K562 (cell line): Measurements from ENCODE around the gene DKK3. TPM values are rescaled to one million over a fixed set of nuclear protein-coding genes. Genes with fewer than 3 reads are reported as not detected.
A peak's percentile ranks its signal among the peaks of the same experiment; 100 is the strongest.

ENCODE experiments used
- ATAC-seq: fragments of 200-7000 bp; cut with Tn5 transposase; 3 replicates; pipeline ENCODE4 v1.9.1; 2020; ENCODE audit warnings: moderate library complexity
- BruUV-seq: library from RNA; stranded (reverse); fragments of 400-500 nt; replicated peaks from 2 replicates; lab custom pipeline; 2021; lab: Mats Ljungman, UMichigan
- CTCF ChIA-PET: fragments of 300-600 bp; formaldehyde crosslinking; extraction: SDS; loops from one replicate; lab custom pipeline; 2021; ENCODE audit warnings: low intra/inter-chr PET ratio; lab: Yijun Ruan, JAX
- POLR2A ChIA-PET: fragments of 300-600, 350-650 bp; sonication (Branson Sonifier 250); formaldehyde crosslinking; extraction: SDS; loops from one replicate; lab custom pipeline; 2021; ENCODE audit warnings: antibody characterized with exemption, inconsistent platforms; lab: Yijun Ruan, JAX
- DNase-seq, 4 experiments: peaks; one replicate each; pipeline versions ENCODE4 v3.0.0 to v3.0.0-alpha.2; 2011 to 2018; ENCODE audit warnings: low spot score in 3 of 4, mixed read lengths in 3 of 4; ENCODE audit errors: extremely low read depth in 1 of 4
- FAIRE-seq: peaks from 2 replicates; lab custom pipeline; 2011; peaks lifted over from hg19 to GRCh38; lab: Jason Lieb, UNC
- H2AFZ ChIP-seq: 2 replicates; pipeline ENCODE4 v1.6.0; 2011; ENCODE audit warnings: low read depth, low read length, control low read depth, inconsistent platforms
- H3K27ac ChIP-seq: fragments of 200-600 bp; 3 replicates; pipeline ENCODE4 v1.8.0; 2011; ENCODE audit warnings: low read depth, mild to moderate bottlenecking, control low read depth, inconsistent platforms, low read length, moderate library complexity, mixed read lengths; ENCODE audit errors: extremely low read depth
- H3K27me3 ChIP-seq, 2 experiments: fragments of 300-600 bp in 1 of 2; 2 replicates in 1 of 2; 3 replicates in 1 of 2; pipeline versions ENCODE4 v1.6.0 to v1.8.0; 2011; ENCODE audit warnings: inconsistent platforms in 2 of 2, low read length in 2 of 2, mild to moderate bottlenecking in 1 of 2, mixed read lengths in 1 of 2, moderate library complexity in 1 of 2; ENCODE audit not compliant: control insufficient read depth in 2 of 2, insufficient read depth in 2 of 2
- H3K36me3 ChIP-seq: fragments of 300-600 bp; 3 replicates; pipeline ENCODE4 v1.8.0; 2011; ENCODE audit warnings: mild to moderate bottlenecking, low read length, inconsistent platforms; ENCODE audit not compliant: control insufficient read depth, insufficient read depth
- H3K4me1 ChIP-seq, 2 experiments: fragments of 200-600 bp in 1 of 2; replicated peaks in 1 of 2; 2 replicates in 1 of 2; 3 replicates in 1 of 2; pipeline versions ENCODE4 v1.5.1 to v1.8.0; 2011; ENCODE audit warnings: inconsistent platforms in 2 of 2, low read length in 2 of 2, mild to moderate bottlenecking in 1 of 2, mixed read lengths in 1 of 2, moderate library complexity in 1 of 2; ENCODE audit not compliant: control insufficient read depth in 2 of 2, insufficient read depth in 2 of 2
- H3K4me2 ChIP-seq: 2 replicates; pipeline ENCODE4 v1.6.1; 2011; ENCODE audit warnings: low read length, control low read depth, inconsistent platforms, mixed read lengths; ENCODE audit not compliant: insufficient read depth
- H3K4me3 ChIP-seq: fragments of 200-600 bp; sonication (generic), shearing (Covaris generic); 2 replicates; pipeline ENCODE4 v1.5.1; 2016; ENCODE audit warnings: control low read depth, inconsistent platforms
- H3K79me2 ChIP-seq: fragments of 200-600 bp; 3 replicates; pipeline ENCODE4 v1.8.0; 2011; ENCODE audit warnings: low read length, inconsistent platforms; ENCODE audit not compliant: control insufficient read depth, insufficient read depth
- H3K9ac ChIP-seq, 2 experiments: 2 replicates each; pipeline versions ENCODE4 v1.6.0 to v1.6.1; 2011; ENCODE audit warnings: low read depth in 2 of 2, low read length in 2 of 2, control low read depth in 1 of 2, inconsistent platforms in 1 of 2, mild to moderate bottlenecking in 1 of 2, mixed read lengths in 1 of 2; ENCODE audit not compliant: insufficient read depth in 1 of 2
- H3K9me1 ChIP-seq: one replicate; pipeline ENCODE4 v1.6.0; 2011; ENCODE audit warnings: inconsistent platforms, mild to moderate bottlenecking, low read length, moderate library complexity; ENCODE audit not compliant: control insufficient read depth, insufficient read depth
- H3K9me3 ChIP-seq: replicated peaks from 2 replicates; pipeline ENCODE4 v1.5.1; 2011; ENCODE audit warnings: low read depth, low read length, inconsistent platforms; ENCODE audit not compliant: control insufficient read depth, insufficient read depth
- H4K20me1 ChIP-seq: replicated peaks from 2 replicates; pipeline ENCODE4 v1.6.1; 2011; ENCODE audit warnings: low read length, inconsistent platforms, mixed read lengths; ENCODE audit not compliant: control insufficient read depth, insufficient read depth
- CBFA2T3 ChIP-seq: fragments of 450-650 bp; IDR thresholded peaks from 2 replicates; pipeline ENCODE4 v1.6.1; 2017
- CSDE1 ChIP-seq, 2 experiments: fragments of 450-650 bp; IDR thresholded peaks; 2 replicates each; pipeline ENCODE4 v1.6.1; 2016; ENCODE audit warnings: mild to moderate bottlenecking in 1 of 2
- ELF4 ChIP-seq: fragments of 450-650 bp; formaldehyde crosslinking; IDR thresholded peaks from 2 replicates; pipeline ENCODE4 v1.4.0; 2022; ENCODE audit warnings: missing genetic modification characterization
- ETV6 ChIP-seq, 3 experiments: fragments of 150-350 bp in 1 of 3; sonication (generic) in 1 of 3; formaldehyde crosslinking in 1 of 3; IDR thresholded peaks; 2 replicates each; pipeline versions ENCODE4 v1.6.1 to v1.8.0; 2014 to 2022; ENCODE audit warnings: borderline replicate concordance in 2 of 3, low read depth in 2 of 3, antibody characterized with exemption in 1 of 3, low read length in 1 of 3, mild to moderate bottlenecking in 1 of 3, missing genetic modification reagents in 1 of 3
- HCFC1 ChIP-seq: IDR thresholded peaks from 2 replicates; pipeline ENCODE4 v1.6.1; 2012; ENCODE audit warnings: low read depth, low read length, improper control_type of control experiment
- HDAC1 ChIP-seq, 2 experiments: fragments of 450-650 bp; IDR thresholded peaks; 2 replicates each; pipeline ENCODE4 v1.6.1; 2016 to 2017; ENCODE audit warnings: inconsistent platforms in 1 of 2, mild to moderate bottlenecking in 1 of 2, moderate library complexity in 1 of 2
- MAZ ChIP-seq, 2 experiments: fragments of 450-650 bp in 1 of 2; sonication (generic) in 1 of 2; formaldehyde crosslinking; IDR thresholded peaks in 1 of 2; conservative IDR thresholded peaks in 1 of 2; 2 replicates each; pipeline versions ENCODE4 v1.4.0 to v1.5.0; 2020; ENCODE audit warnings: mild to moderate bottlenecking in 1 of 2, missing genetic modification reagents in 1 of 2
- MYBL2 ChIP-seq, 2 experiments: fragments of 450-650 bp in 1 of 2; sonication (generic) in 1 of 2; formaldehyde crosslinking in 1 of 2; IDR thresholded peaks; 2 replicates each; pipeline versions ENCODE4 v1.6.1 to v1.8.1; 2017 to 2022; ENCODE audit warnings: borderline replicate concordance in 1 of 2, inconsistent platforms in 1 of 2, low read depth in 1 of 2, mild to moderate bottlenecking in 1 of 2, missing genetic modification reagents in 1 of 2, moderate library complexity in 1 of 2
- RB1 ChIP-seq: fragments of 450-650 bp; IDR thresholded peaks from 2 replicates; pipeline ENCODE4 v1.6.1; 2017; ENCODE audit warnings: low read depth, mild to moderate bottlenecking
- RBM34 ChIP-seq: fragments of 200-400 bp; formaldehyde crosslinking; IDR thresholded peaks from 2 replicates; pipeline ENCODE4 v1.6.1; 2018; ENCODE audit warnings: low read length, borderline replicate concordance; ENCODE audit not compliant: insufficient read depth
- SETDB1 ChIP-seq: IDR thresholded peaks from one replicate; pipeline ENCODE4 v1.6.1; 2012; ENCODE audit warnings: low read length, control low read depth, inconsistent platforms
- SP2 ChIP-seq: IDR thresholded peaks from 2 replicates; pipeline ENCODE4 v1.6.1; 2011; ENCODE audit warnings: mild to moderate bottlenecking, low read depth, low read length, moderate library complexity; ENCODE audit not compliant: poor library complexity, severe bottlenecking; ENCODE audit errors: extremely low read depth
- TEAD4 ChIP-seq, 2 experiments: sonication (generic) in 1 of 2; formaldehyde crosslinking in 1 of 2; IDR thresholded peaks; 2 replicates each; pipeline versions ENCODE4 v1.6.1 to v1.8.0; 2012 to 2022; ENCODE audit warnings: borderline replicate concordance in 1 of 2, inconsistent platforms in 1 of 2, low read length in 1 of 2, mild to moderate bottlenecking in 1 of 2, missing genetic modification reagents in 1 of 2
- XRCC3 ChIP-seq: fragments of 450-650 bp; IDR thresholded peaks from 2 replicates; pipeline ENCODE4 v1.6.1; 2017; ENCODE audit warnings: mild to moderate bottlenecking, moderate library complexity
- ZBTB8A ChIP-seq: fragments of 450-650 bp; IDR thresholded peaks from 2 replicates; pipeline ENCODE4 v1.6.1; 2018; ENCODE audit warnings: mild to moderate bottlenecking, moderate library complexity; ENCODE audit not compliant: partially characterized antibody
- ZNF23 ChIP-seq: fragments of 250-450 bp; sonication (Bioruptor Pico); IDR thresholded peaks from 2 replicates; pipeline ENCODE4 v1.4.0; 2020; ENCODE audit warnings: mild to moderate bottlenecking
- ZNF696 ChIP-seq: fragments of 250-450 bp; sonication (Bioruptor Pico); conservative IDR thresholded peaks from 2 replicates; pipeline ENCODE4 v1.4.0; 2020; ENCODE audit warnings: mild to moderate bottlenecking, moderate library complexity
- ZNF699 ChIP-seq: fragments of 250-450 bp; sonication (Bioruptor Pico); IDR thresholded peaks from 2 replicates; pipeline ENCODE4 v1.8.0; 2021; ENCODE audit warnings: mild to moderate bottlenecking, moderate library complexity; ENCODE audit not compliant: insufficient replicate concordance
- ZNF707 ChIP-seq: fragments of 250-450 bp; sonication (Bioruptor Pico); conservative IDR thresholded peaks from 2 replicates; pipeline ENCODE4 v1.8.0; 2022; ENCODE audit warnings: inconsistent platforms, mild to moderate bottlenecking, moderate library complexity
- ZNF830 ChIP-seq: fragments of 250-450 bp; sonication (Bioruptor Pico); IDR thresholded peaks from 2 replicates; pipeline ENCODE4 v1.5.0; 2021; ENCODE audit warnings: mild to moderate bottlenecking
- WGBS: fragments of 100-300 bp; shearing (Covaris generic); methylation state at CpG from one replicate; pipeline ENCODE4 v1.1.6; 2016; ENCODE audit warnings: low coverage, mixed read lengths; ENCODE audit not compliant: insufficient coverage; ENCODE audit errors: missing lambda C conversion rate; 5-methylcytosine and 5-hydroxymethylcytosine counted together
- in situ Hi-C: fragments of 300-500 bp; cut with MboI; formaldehyde crosslinking; loops from 4 replicates; pipeline ENCODE4 v1.15.0; 2018; ENCODE audit warnings: inconsistent platforms, mixed read lengths
- intact Hi-C: fragments of 100-400 bp; cut with micrococcal nuclease; formaldehyde crosslinking; loops from 2 replicates; pipeline ENCODE4 v1.14.2; 2022
- polyA plus RNA-seq, 8 experiments: library from polyadenylated mRNA; depleted of rRNA in 4 of 8; stranded (reverse) in 5 of 8; unstranded in 3 of 8; fragments of >200 nt; fragmentation: Nextera tagmentation in 2 of 8; fragmentation: Illumina TruSeq in 1 of 8; extraction: Ambion mirVana in 2 of 8; extraction: Trizol in 1 of 8; gene quantifications; 2 replicates each; pipeline versions ENCODE4 v1.2.1 to v1.2.3, GENCODE V29; 2011 to 2014; ENCODE audit warnings: inconsistent platforms in 1 of 8, missing spikeins in 1 of 8
- total RNA-seq, 7 experiments: library from RNA; depleted of rRNA in 6 of 7; stranded (reverse); fragments of >200 nt in 6 of 7; fragmentation: Illumina TruSeq in 2 of 7; extraction: Trizol in 2 of 7; gene quantifications; 2 replicates each; pipeline versions ENCODE4 v1.2.1 to v1.2.3, GENCODE V29; 2011 to 2021; ENCODE audit warnings: low replicate concordance in 1 of 7
- TF ChIP-seq, protein P1 (sequence below): sonication (generic); formaldehyde crosslinking; IDR thresholded peaks from 2 replicates; pipeline ENCODE4 v1.9.0; 2022; ENCODE audit warnings: mild to moderate bottlenecking, missing genetic modification reagents

The DKK3 gene
- total and polyA plus RNA-seq, 9 of the 15 experiments (the other 6 are each of a cell fraction or from before 2014, with no cell fraction given): 0.14 to 0.85 (median 0.38) TPM; not detected in 6

DNA sequence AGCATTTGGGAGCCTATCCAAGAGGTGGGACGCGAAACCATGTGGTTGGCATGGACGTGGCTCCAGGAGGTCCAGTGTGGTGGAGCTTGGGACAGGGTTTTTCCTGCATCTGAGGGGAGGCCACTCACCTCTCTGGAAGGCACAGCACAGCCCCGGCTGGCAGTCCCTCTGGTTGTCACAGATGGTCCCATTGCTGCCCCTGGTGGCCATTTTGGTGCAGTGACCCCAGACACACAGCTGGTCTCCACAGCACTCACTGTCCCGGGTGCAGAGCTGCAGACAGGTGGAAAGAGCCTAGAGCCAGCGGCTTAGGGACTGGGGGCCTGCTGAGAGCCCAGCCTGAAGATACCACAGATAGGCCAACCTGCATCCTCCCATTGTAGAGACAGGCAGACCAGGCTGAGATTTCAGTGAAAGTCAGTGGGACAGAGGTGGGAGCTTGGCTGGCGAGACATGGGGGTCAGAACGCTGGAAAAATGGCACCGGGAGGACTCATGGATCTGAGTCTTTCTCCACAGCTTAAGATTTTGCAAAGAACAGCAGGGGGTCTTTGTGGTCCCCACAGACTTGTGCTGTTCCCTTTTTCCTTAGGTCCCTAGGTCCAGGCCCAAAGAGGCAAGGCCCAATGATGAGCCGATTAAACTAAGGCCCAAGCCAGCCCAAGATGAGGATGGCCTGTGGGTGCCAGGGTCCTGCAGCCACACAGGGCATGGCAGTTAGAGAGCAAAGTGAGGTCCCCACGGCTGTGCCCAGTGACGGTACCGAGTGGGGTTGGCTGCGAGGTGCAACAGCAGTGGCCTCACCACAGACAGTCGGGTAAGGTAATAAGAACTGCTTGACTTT is 41.4 kb downstream of the DKK3 start:
- FAIRE-seq (peak; percentile 86), ATAC-seq (peak; percentile 98), DNase-seq (peak; percentile 81 to 86 (median 84))
- 16% methylated on average over 15 of the region's 15 CpGs for WGBS
- Histone ChIP-seq H3K27me3 (peaks cover 36 to 74% of the 10 kb centered on the region in 2 experiments), H3K4me3 (no peak overlapping the region), H3K9me3 (no peaks in the 10 kb centered on the region), H3K9me1 (no peaks in the 10 kb centered on the region), H2AFZ (no peak overlapping the region), H3K36me3 (no peaks in the 10 kb centered on the region), H3K4me1 (peaks cover 0 to 12% of the 10 kb centered on the region in 2 experiments; a peak in 2 of 5 replicates), H3K27ac (no peak overlapping the region), H4K20me1 (peaks cover 10% of the 10 kb centered on the region; the same call in 1 of the 2 replicates), H3K9ac (peak overlapping the region in 1 of 2 experiments; percentile 55; a peak in 1 of 4 replicates), H3K79me2 (no peaks in the 10 kb centered on the region), H3K4me2 (no peak overlapping the region)
- ChIA-PET CTCF (interaction anchor here (1.8 kb wide), 1 partner anchor 168 kb away, joined by 5 read pairs; no protein-coding TSS in a partner anchor), POLR2A (interaction anchor here (0.6 to 1.2 kb wide), 7 partner anchors 8 to 475 kb away, joined by 3 to 5 read pairs (median 3); no protein-coding TSS in a partner anchor)
- BruUV-seq: no TSS peak
- in situ Hi-C loops: no loop called here
- intact Hi-C loops: loop anchor here (5.0 kb wide), 1 partner anchor 75 kb away; no protein-coding TSS in a partner anchor
- TF ChIP-seq ZNF699 (CRISPR knock-in tag) (no peak), ZBTB8A (no peak), CSDE1 (IDR thresholded peaks at IDR 0.05) (no peak), CBFA2T3 (no peak), SETDB1 (no peak), MYBL2 (IDR thresholded peaks at IDR 0.05; ENCODE audit: low read depth) (no peak), MYBL2 (CRISPR knock-in tag; IDR thresholded peaks at IDR 0.05; ENCODE audit: borderline replicate concordance) (no peak), HDAC1 (IDR thresholded peaks at IDR 0.05) (no peak), RB1 (peak; percentile 34; the same call in 1 of the 2 replicates), ETV6 (IDR thresholded peaks at IDR 0.05; ENCODE audit: borderline replicate concordance in 1 of 2, low read depth in 2 of 2, low read length in 1 of 2) (no peak), ETV6 (CRISPR knock-in tag; IDR thresholded peaks at IDR 0.05; ENCODE audit: borderline replicate concordance) (no peak), SP2 (no peak), ZNF696 (CRISPR knock-in tag) (no peak), MAZ (CRISPR knock-in tag; conservative IDR thresholded peaks at IDR 0.05 in 1 of 2, IDR thresholded peaks at IDR 0.05 in 1 of 2) (no peak), ZNF707 (CRISPR knock-in tag) (no peak), ELF4 (CRISPR knock-in tag) (no peak), HCFC1 (no peak), XRCC3 (no peak), RBM34 (no peak), TEAD4 (IDR thresholded peaks at IDR 0.05; ENCODE audit: low read length) (no peak), TEAD4 (CRISPR knock-in tag; IDR thresholded peaks at IDR 0.05; ENCODE audit: borderline replicate concordance) (no peak), ZNF830 (no peak), ZNF23 (CRISPR knock-in tag) (no peak)
- TF ChIP-seq, protein P1, sequence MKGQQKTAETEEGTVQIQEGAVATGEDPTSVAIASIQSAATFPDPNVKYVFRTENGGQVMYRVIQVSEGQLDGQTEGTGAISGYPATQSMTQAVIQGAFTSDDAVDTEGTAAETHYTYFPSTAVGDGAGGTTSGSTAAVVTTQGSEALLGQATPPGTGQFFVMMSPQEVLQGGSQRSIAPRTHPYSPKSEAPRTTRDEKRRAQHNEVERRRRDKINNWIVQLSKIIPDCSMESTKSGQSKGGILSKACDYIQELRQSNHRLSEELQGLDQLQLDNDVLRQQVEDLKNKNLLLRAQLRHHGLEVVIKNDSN (CRISPR knock-in tag): no peak
